Upper lobe of left lung (tissue), 6 donors: ENCODE results near the gene SEZ6L2. TPM values are rescaled to one million over a fixed set of nuclear protein-coding genes. Genes with fewer than 3 reads are reported as not detected.
"Not testable (repeated sequence)": the region's sequence is repeated elsewhere in the genome, so short reads cannot be mapped to it uniquely, and the experiment has no call there.

ENCODE experiments used
- ATAC-seq, 2 donors: fragments of 200-7000 bp; cut with Tn5 transposase; one replicate each; pipeline ENCODE4 v1.9.1; 2022; ENCODE audit warnings: mild to moderate bottlenecking in 2 of 2, moderate library complexity in 2 of 2; ENCODE audit not compliant: low FRiP score in 2 of 2
- DNase-seq, 2 donors: peaks; one replicate each; pipeline ENCODE4 v3.0.0-alpha.2; 2019 to 2020
- H3K27ac ChIP-seq, 4 donors: fragments of 200-600 bp; sonication (generic); one replicate each; pipeline ENCODE4 v1.5.1; 2016 to 2019
- H3K27me3 ChIP-seq, 4 donors: fragments of 200-600 bp; sonication (generic); one replicate each; pipeline ENCODE4 v1.5.1; 2017 to 2019
- H3K36me3 ChIP-seq, 4 donors: fragments of 200-600 bp; sonication (generic); one replicate each; pipeline ENCODE4 v1.5.1; 2016 to 2019
- H3K4me1 ChIP-seq, 4 donors: fragments of 200-600 bp; sonication (generic); one replicate each; pipeline ENCODE4 v1.5.1; 2018 to 2019
- H3K4me3 ChIP-seq, 4 donors: fragments of 200-600 bp; sonication (generic); one replicate each; pipeline ENCODE4 v1.5.1; 2017 to 2019; ENCODE audit warnings: mild to moderate bottlenecking in 2 of 4, moderate library complexity in 1 of 4
- H3K9me3 ChIP-seq, 4 donors: fragments of 200-600 bp; sonication (generic); one replicate each; pipeline ENCODE4 v1.5.1; 2018 to 2019
- CTCF ChIP-seq, 6 experiments: fragments of 450-650 bp in 4 of 6; fragments of 200-600 bp in 2 of 6; sonication (generic) in 2 of 6; IDR thresholded peaks; one replicate each; pipeline ENCODE4 v1.5.1; 2016 to 2019; ENCODE audit warnings: antibody characterized with exemption in 6 of 6
- EP300 ChIP-seq, 4 donors: sonication (generic); formaldehyde crosslinking; IDR thresholded peaks; one replicate each; pipeline ENCODE4 v1.5.1; 2017; ENCODE audit warnings: antibody characterized with exemption in 4 of 4, control low read depth in 2 of 4
- POLR2A ChIP-seq, 4 donors: fragments of 450-650 bp; IDR thresholded peaks; one replicate each; pipeline ENCODE4 v1.5.1; 2016 to 2017; ENCODE audit warnings: antibody characterized with exemption in 4 of 4, mild to moderate bottlenecking in 2 of 4
- POLR2AphosphoS5 ChIP-seq, 2 donors: sonication (generic); formaldehyde crosslinking; IDR thresholded peaks; one replicate each; pipeline ENCODE4 v1.5.1; 2017; ENCODE audit warnings: antibody characterized with exemption in 2 of 2
- WGBS, 2 donors: methylation state at CpG; one replicate each; pipeline ENCODE4 v1.1.5; 2017 to 2018; 5-methylcytosine and 5-hydroxymethylcytosine counted together
- total RNA-seq, 6 donors: library from RNA; depleted of rRNA in 4 of 6; stranded (reverse); fragments of >200 nt in 4 of 6; gene quantifications; one replicate each; pipeline versions ENCODE4 v1.1.0 to v1.2.1, GENCODE V29; 2016 to 2021
- donor health status: DM: no; HTN: no; CAD: no; lungs with moderate emphysema.
- donor health status: DM: no; HTN: yes; CAD: no; lungs with severe emphysema.

The SEZ6L2 gene
- total RNA-seq = 10 to 100 TPM in 3 of 6 donors, 1 to 10 TPM in 3; 4.2 to 13.5 (median 8.2) TPM

- DNase-seq = peak in 1 of 2 donors; percentile 73
- Histone ChIP-seq H3K27me3 (peaks cover 0 to 15% (median 4%) of the 10 kb centered on the region in 4 donors), H3K36me3 (no peaks in the 10 kb centered on the region), H3K27ac (peak within 1 kb of the TSS in 1 of 4 donors; percentile 56), H3K4me3 (peak within 1 kb of the TSS; percentile 64 to 77 (median 72)), H3K9me3 (no peaks in the 10 kb centered on the region), H3K4me1 (peaks cover 11 to 29% (median 20%) of the 10 kb centered on the region in 4 donors)
- TF ChIP-seq CTCF (IDR thresholded peaks at IDR 0.05) (peak in 3 of 6 experiments; percentile 4 to 29 (median 24)), POLR2AphosphoS5 (IDR thresholded peaks at IDR 0.05) (no peak)
- 2% methylated on average over 16 to 20 of the region's 29 CpGs for WGBS, 2 donors
- ATAC-seq = peak; percentile 53 to 82
These were observed at the start of gene SEZ6L2 for GRCh38 chr16:29899516-29900101. TSS of gene SEZ6L2 (minus strand) at chr16:29899550. CDS start at chr16:29899019, 531 bp downstream.

GRCh38 chr16:29947897-29948296 lies 48.5 kb upstream of the SEZ6L2 start:
- Histone ChIP-seq H3K27me3 (no peaks in the 10 kb centered on the region), H3K4me1 (peaks cover 0 to 5% (median 0%) of the 10 kb centered on the region in 4 donors), H3K9me3 (no peaks in the 10 kb centered on the region), H3K36me3 (no peaks in the 10 kb centered on the region), H3K4me3 (no peak overlapping the region), H3K27ac (no peak overlapping the region)
- ATAC-seq = no peak
- no peak for DNase-seq
- 77 to 78% methylated on average over 2 of the region's 2 CpGs for WGBS, 2 donors
- TF ChIP-seq CTCF (IDR thresholded peaks at IDR 0.05) = no peak
- no peak for TF ChIP-seq POLR2A (IDR thresholded peaks at IDR 0.05)
- TF ChIP-seq EP300 (IDR thresholded peaks at IDR 0.05) = no peak
- TF ChIP-seq POLR2AphosphoS5 (IDR thresholded peaks at IDR 0.05) = no peak

GRCh38 chr16:29943846-29944799 lies 44.8 kb upstream of the SEZ6L2 start:
- peak overlapping the region in 1 of 4 donors; percentile 4 for H3K27ac ChIP-seq
- H3K4me3 ChIP-seq = no peak overlapping the region
- no peak for TF ChIP-seq POLR2AphosphoS5 (IDR thresholded peaks at IDR 0.05)
- ATAC-seq (peak; percentile 87 to 98), DNase-seq (peak in 1 of 2 donors; percentile 26)
- no peaks in the 10 kb centered on the region for H3K27me3 ChIP-seq
- H3K9me3 ChIP-seq = no peaks in the 10 kb centered on the region
- H3K36me3 ChIP-seq = no peaks in the 10 kb centered on the region
- peaks cover 0 to 5% (median 0%) of the 10 kb centered on the region in 4 donors for H3K4me1 ChIP-seq
- WGBS, 2 donors = 65 to 68% methylated on average over 11 of the region's 11 CpGs

DNA sequence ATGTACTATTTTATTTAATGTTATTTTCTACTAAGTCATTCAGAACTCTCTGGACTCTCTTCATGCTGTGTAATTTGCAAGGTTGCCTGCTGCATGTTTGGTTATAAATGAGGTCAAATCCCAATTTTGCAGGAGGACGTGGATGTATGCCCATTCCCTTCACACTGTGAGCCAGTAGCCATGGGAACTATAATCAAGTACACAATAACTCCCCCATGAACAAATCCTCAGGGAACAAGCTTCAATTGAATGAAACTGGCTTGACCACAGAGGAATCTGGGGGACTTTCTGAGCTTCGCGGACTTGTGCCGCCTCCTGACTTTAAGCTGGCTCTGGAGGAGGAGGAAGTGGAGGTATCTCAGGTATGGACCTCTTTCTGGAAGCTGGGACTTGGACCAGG lies 41.3 kb upstream of the SEZ6L2 start:
- Histone ChIP-seq H3K27ac (no peak overlapping the region), H3K9me3 (no peaks in the 10 kb centered on the region), H3K36me3 (no peaks in the 10 kb centered on the region), H3K27me3 (no peaks in the 10 kb centered on the region), H3K4me3 (no peak overlapping the region), H3K4me1 (peaks cover 0 to 5% (median 0%) of the 10 kb centered on the region in 4 donors)
- ATAC-seq (no peak), DNase-seq (no peak)
- 72 to 76% methylated on average over 4 of the region's 4 CpGs for WGBS, 2 donors
- TF ChIP-seq CTCF (IDR thresholded peaks at IDR 0.05) = no peak
- no peak for TF ChIP-seq POLR2AphosphoS5 (IDR thresholded peaks at IDR 0.05)
- TF ChIP-seq POLR2A (IDR thresholded peaks at IDR 0.05) = no peak
- no peak for TF ChIP-seq EP300 (IDR thresholded peaks at IDR 0.05)

DNA sequence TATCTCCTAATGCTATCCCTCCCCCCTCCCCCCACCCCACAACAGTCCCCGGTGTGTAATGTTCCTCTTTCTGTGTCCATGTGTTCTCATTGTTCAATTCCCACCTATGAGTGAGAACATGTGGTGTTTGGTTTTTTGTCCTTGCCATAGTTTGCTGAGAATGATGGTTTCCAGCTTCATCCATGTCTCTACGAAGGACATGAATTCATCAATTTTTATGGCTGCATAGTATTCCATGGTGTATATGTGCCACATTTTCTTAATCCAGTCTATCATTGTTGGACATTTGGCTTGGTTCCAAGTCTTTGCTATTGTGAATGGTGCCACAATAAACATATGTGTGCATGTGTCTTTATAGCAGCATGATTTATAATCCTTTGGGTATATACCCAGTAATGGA lies 32.4 kb upstream of the SEZ6L2 start:
- not testable (repeated sequence) for ATAC-seq

More for the DNA sequence above, 32.4 kb upstream of the SEZ6L2 start:
- WGBS, 2 donors = 92 to 100% methylated on average over 1 to 2 of the region's 2 CpGs
- not testable (repeated sequence) for H3K36me3 ChIP-seq, H3K4me1 ChIP-seq, H3K27ac ChIP-seq, H3K4me3 ChIP-seq, H3K9me3 ChIP-seq, DNase-seq, H3K27me3 ChIP-seq
